CD4-positive, alpha-beta T cell treated with Interleukin-2 at 100 ng/mL for 4 hours (primary cell): ENCODE results near the gene SSUH2.

Experiments used
- DNase-seq: peaks from one replicate; pipeline ENCODE4 v3.0.0-alpha.2; 2020; ENCODE audit warnings: low spot score

SSUH2 gene

GRCh38 chr3:8579943-8580342 is 64.7 kb downstream of the SSUH2 start:
- DNase-seq: no peak

- DNase-seq: no peak
Measured at GRCh38 chr3:8579096-8579495, 65.5 kb downstream of the SSUH2 start.

GRCh38 chr3:8578282-8578681 is 66.3 kb downstream of the SSUH2 start:
- DNase-seq: no peak

GRCh38 chr3:8576841-8577571 is 67.6 kb downstream of the SSUH2 start:
- no peak for DNase-seq

- DNase-seq: no peak
Measured at GRCh38 chr3:8576436-8576835, 68.2 kb downstream of the SSUH2 start.

- DNase-seq: no peak
Measured at GRCh38 chr3:8575364-8576104, 69.1 kb downstream of the SSUH2 start.

- DNase-seq: no peak
Measured at GRCh38 chr3:8574670-8575322, 69.8 kb downstream of the SSUH2 start.

- DNase-seq: no peak
Measured at GRCh38 chr3:8574040-8574669, 70.4 kb downstream of the SSUH2 start.

GRCh38 chr3:8573342-8573926 is 71.2 kb downstream of the SSUH2 start:
- DNase-seq: no peak

- no peak for DNase-seq
Measured at GRCh38 chr3:8571256-8571655, 73.3 kb downstream of the SSUH2 start.
